CD4-positive, CD25-positive, alpha-beta regulatory T cell (primary cell): Measurements from ENCODE around the gene SPTB. TPM values are rescaled to one million over a fixed set of nuclear protein-coding genes. Genes with fewer than 3 reads are reported as not detected.

Source experiments
- ATAC-seq, 2 donors: fragments of 150-1000 bp; cut with Tn5 transposase; one replicate each; pipeline ENCODE4 v1.10.0; 2021; ENCODE audit warnings: low read depth in 2 of 2, moderate number of reproducible peaks in 2 of 2, moderate library complexity in 1 of 2
- DNase-seq, 3 donors: peaks; one replicate each; pipeline versions ENCODE4 v3.0.0 to v3.0.0-alpha.2; 2012 to 2022; ENCODE audit warnings: mixed read lengths in 1 of 3
- H3K27ac ChIP-seq: one replicate; pipeline ENCODE4 v1.7.0; 2013; ENCODE audit warnings: mild to moderate bottlenecking, low read length; ENCODE audit not compliant: insufficient read depth, poor library complexity, severe bottlenecking
- H3K27me3 ChIP-seq: one replicate; pipeline ENCODE4 v1.7.0; 2013; ENCODE audit warnings: low read length; ENCODE audit not compliant: control insufficient read depth, insufficient read depth
- H3K36me3 ChIP-seq: one replicate; pipeline ENCODE4 v1.7.0; 2013; ENCODE audit warnings: mild to moderate bottlenecking, low read length, moderate library complexity; ENCODE audit not compliant: control insufficient read depth, insufficient read depth
- H3K4me1 ChIP-seq: 2 replicates; pipeline ENCODE4 v1.7.0; 2013; ENCODE audit warnings: mild to moderate bottlenecking, low read length; ENCODE audit not compliant: insufficient read depth, control insufficient read depth, poor library complexity, severe bottlenecking
- H3K4me3 ChIP-seq: one replicate; pipeline ENCODE4 v1.7.0; 2013; ENCODE audit warnings: low read depth, mild to moderate bottlenecking, low read length, moderate library complexity
- H3K9me3 ChIP-seq, 2 experiments: 1 replicate in 1 of 2; 2 replicates in 1 of 2; pipeline ENCODE4 v1.7.0; 2013; ENCODE audit warnings: low read length in 2 of 2, mild to moderate bottlenecking in 1 of 2, moderate library complexity in 1 of 2; ENCODE audit not compliant: control insufficient read depth in 2 of 2
- H3K27ac Mint-ChIP-seq, 3 donors: one replicate each; pipeline ENCODE4 v1.8.0; 2020 to 2022; ENCODE audit warnings: mild to moderate bottlenecking in 3 of 3, mixed read lengths in 3 of 3, moderate library complexity in 2 of 3
- H3K27me3 Mint-ChIP-seq: one replicate; pipeline ENCODE4 v1.8.0; 2022; ENCODE audit warnings: mild to moderate bottlenecking, mixed read lengths
- H3K36me3 Mint-ChIP-seq: one replicate; pipeline ENCODE4 v1.8.0; 2020; ENCODE audit warnings: mixed read lengths
- H3K4me1 Mint-ChIP-seq, 4 donors: one replicate each; pipeline ENCODE4 v1.8.0; 2020 to 2022; ENCODE audit warnings: mixed read lengths in 4 of 4, mild to moderate bottlenecking in 1 of 4
- H3K4me3 Mint-ChIP-seq, 4 donors: one replicate each; pipeline ENCODE4 v1.8.0; 2020 to 2022; ENCODE audit warnings: mild to moderate bottlenecking in 4 of 4, mixed read lengths in 4 of 4, moderate library complexity in 3 of 4
- H3K9me3 Mint-ChIP-seq, 7 donors: one replicate each; pipeline ENCODE4 v1.8.0; 2020 to 2022; ENCODE audit warnings: mixed read lengths in 7 of 7, mild to moderate bottlenecking in 3 of 7, moderate library complexity in 2 of 7
- polyA plus RNA-seq, 4 donors: library from polyadenylated mRNA; unstranded; fragments of 300-500 nt; fragmentation: Illumina TruSeq; gene quantifications; one replicate each; pipeline ENCODE4 v1.2.3, GENCODE V29; 2021
- total RNA-seq: library from RNA; stranded (reverse); gene quantifications from one replicate; pipeline ENCODE4 v1.2.3, GENCODE V29; 2022

SPTB gene
- total and polyA plus RNA-seq, 5 donors from 2014 or later, result 0.11 to 0.91 (median 0.24) TPM; not detected in 1

DNA sequence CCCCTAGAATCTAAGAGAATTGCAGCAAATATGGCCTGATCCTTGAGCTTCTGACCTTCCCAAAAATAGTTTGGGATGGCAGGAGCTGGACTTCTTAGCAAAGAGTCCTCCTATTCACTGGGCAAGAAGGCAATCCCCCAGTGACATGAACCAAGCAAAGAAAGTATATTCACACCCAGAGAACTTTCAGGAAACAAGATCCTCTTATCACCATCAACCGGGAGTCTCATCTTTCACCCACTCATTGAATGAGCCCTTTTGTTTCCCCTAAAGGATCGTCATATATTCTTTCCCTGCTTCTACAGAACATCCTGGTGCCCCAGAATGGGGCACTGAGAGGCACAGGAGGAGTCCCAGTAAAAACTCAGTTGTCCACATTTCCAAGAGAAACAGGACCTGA lies 19.7 kb downstream of the SPTB start:
- Histone ChIP-seq H3K4me1 (no peaks in the 10 kb centered on the region), H3K4me3 (no peak overlapping the region), H3K27me3 (peaks cover 8% of the 10 kb centered on the region), H3K27ac (no peak overlapping the region), H3K36me3 (no peaks in the 10 kb centered on the region), H3K9me3 (no peaks in the 10 kb centered on the region)
- ATAC-seq, result no peak
- Mint-ChIP-seq H3K27me3 (peaks cover 27% of the 10 kb centered on the region), H3K36me3 (no peaks in the 10 kb centered on the region), H3K4me3 (no peak overlapping the region), H3K9me3 (no peaks in the 10 kb centered on the region), H3K27ac (no peak overlapping the region), H3K4me1 (peaks cover 0 to 3% (median 0%) of the 10 kb centered on the region in 4 donors)
- no peak for DNase-seq

DNA sequence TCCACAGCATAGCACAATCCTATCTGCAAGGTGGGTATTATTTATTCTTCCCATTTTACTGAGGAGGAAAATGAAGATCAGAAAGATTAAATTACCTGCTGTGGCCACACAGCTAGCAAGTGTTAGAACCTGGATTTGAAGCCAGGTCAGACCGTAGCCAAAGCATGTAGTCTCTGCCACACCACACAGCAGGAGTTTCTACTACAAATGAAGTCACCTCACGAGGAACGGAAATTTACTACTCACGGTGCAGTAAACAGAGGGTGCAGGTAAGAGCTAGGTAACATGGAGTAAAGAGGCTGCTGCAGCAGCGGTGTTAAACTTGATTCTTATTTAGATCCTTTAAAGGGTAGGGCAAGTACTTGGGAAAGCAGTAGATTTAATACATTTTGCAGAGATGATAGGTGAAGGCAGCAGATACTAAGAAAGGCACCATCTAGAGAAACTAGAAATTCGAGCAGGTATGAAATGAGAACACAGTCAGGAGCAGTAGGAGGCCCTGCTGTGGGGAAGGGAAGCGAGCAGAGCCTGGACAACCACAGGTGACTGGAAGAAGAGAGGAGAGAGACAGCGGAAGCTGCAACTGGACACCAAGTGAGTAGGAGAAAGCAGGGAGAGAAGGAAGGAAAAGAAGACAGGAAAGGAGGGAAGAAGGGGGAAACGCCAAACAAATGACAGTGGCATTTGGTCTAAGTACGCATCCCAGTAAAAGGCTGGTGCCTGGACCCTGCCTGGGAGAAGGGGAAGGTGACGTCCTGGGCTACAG lies 21.5 kb downstream of the SPTB start:
- H3K9me3 ChIP-seq, result no peaks in the 10 kb centered on the region
- Mint-ChIP-seq H3K4me1 (peaks cover 0 to 3% (median 0%) of the 10 kb centered on the region in 4 donors), H3K27me3 (peaks cover 27% of the 10 kb centered on the region), H3K27ac (no peak overlapping the region), H3K9me3 (no peaks in the 10 kb centered on the region), H3K4me3 (no peak overlapping the region), H3K36me3 (no peaks in the 10 kb centered on the region)
- no peak overlapping the region for H3K27ac ChIP-seq
- ATAC-seq (no peak), DNase-seq (no peak)
- H3K27me3 ChIP-seq, result peaks cover 4% of the 10 kb centered on the region
- H3K4me1 ChIP-seq, result no peaks in the 10 kb centered on the region
- no peaks in the 10 kb centered on the region for H3K36me3 ChIP-seq
- no peak overlapping the region for H3K4me3 ChIP-seq

DNA sequence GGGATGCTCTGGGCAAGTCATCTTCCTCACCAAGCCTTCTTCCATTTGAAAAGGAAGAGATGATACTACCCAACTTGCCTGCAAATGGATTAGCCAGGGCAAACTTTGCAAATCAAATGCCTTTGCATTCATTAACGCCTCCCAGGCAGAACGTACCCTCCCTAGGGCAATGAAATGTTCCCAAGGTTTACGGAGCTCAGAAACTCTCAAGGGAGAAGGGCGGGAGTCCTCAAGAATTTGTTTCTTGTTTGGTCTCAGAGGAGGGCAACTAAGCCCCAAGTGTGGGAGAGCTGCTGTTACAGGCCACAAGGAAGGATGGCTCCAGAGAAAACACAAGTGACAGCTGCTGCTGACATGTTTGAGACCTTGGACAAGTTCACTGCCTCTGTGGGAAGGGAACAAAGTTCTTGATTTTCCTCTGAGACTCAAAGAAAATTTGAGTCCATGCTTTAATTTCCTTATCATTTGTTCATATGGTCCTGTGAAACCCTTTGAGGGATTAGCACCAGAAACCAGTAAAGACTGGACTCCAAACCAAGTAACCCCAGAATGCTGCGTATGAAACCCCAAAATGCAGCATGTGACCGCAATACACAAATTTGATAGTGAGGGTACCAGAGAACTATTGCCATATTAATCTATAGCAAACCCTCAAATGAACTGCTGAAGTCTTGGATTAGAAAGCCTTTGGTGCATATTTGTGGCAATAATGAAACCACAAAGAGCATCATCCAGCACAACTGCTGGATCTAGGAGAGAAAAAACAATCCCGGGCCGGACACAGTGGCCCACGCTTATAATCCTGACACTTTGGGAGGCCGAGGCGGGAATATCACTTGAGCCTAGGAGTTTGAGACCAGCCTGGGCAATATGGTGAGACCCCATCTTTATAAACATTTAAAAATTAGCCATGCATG lies 22.9 kb downstream of the SPTB start:
- H3K27ac Mint-ChIP-seq, result no peak overlapping the region
- H3K27me3 ChIP-seq, result peaks cover 15% of the 10 kb centered on the region
- H3K9me3 Mint-ChIP-seq, result no peaks in the 10 kb centered on the region
- H3K27me3 Mint-ChIP-seq, result peaks cover 35% of the 10 kb centered on the region
- H3K4me1 Mint-ChIP-seq, result peaks cover 0 to 3% (median 0%) of the 10 kb centered on the region in 4 donors
- ATAC-seq (no peak), DNase-seq (no peak)
- no peaks in the 10 kb centered on the region for H3K36me3 ChIP-seq
- H3K9me3 ChIP-seq, result no peaks in the 10 kb centered on the region
- no peak overlapping the region for H3K4me3 ChIP-seq
- H3K4me3 Mint-ChIP-seq, result no peak overlapping the region
- no peaks in the 10 kb centered on the region for H3K4me1 ChIP-seq
- no peak overlapping the region for H3K27ac ChIP-seq
- H3K36me3 Mint-ChIP-seq, result no peaks in the 10 kb centered on the region

DNA sequence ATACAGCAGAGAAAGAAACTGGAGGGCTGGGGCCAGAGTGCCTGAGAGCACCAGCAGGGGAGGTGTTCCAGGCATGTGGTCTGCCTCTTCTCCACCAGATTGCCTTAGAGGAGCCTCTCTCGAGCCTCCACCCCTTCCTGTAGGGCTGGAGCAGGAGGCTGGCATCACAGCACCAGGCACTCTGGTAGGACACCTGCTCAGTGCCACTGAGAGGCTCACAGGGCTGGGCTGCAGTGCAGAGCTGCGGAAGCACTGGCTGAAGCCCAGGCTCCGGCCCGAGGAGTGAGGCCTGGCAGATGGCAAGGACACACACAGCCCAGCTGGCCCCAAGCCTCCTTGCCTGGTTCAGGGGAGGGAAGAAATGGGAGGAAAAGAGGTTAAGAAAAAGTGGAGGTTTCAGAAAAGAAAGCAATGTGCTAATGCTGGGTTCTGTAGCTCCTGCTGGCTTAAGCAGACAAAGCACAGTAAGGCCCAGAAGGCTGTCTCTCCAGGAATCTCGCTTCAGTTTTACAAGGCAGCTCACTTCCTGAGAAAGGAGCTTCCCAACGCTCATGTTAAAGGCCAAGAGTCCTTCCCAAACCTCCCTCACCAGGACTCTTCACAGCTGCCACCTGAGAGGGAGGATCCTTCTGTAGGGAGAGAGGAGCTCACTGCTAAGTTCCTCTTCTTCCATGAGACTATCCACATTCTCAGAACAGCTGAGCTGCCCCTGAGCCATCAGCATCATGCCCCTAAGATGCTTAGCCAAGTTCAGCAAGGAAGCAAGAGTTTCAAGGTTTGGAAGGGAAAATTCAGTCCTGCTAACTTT lies 23.8 kb downstream of the SPTB start:
- H3K9me3 Mint-ChIP-seq, result no peaks in the 10 kb centered on the region
- H3K27me3 ChIP-seq, result peaks cover 19% of the 10 kb centered on the region
- no peaks in the 10 kb centered on the region for H3K36me3 ChIP-seq
- H3K27me3 Mint-ChIP-seq, result peaks cover 43% of the 10 kb centered on the region
- ATAC-seq (no peak), DNase-seq (no peak)
- H3K9me3 ChIP-seq, result no peaks in the 10 kb centered on the region
- no peak overlapping the region for H3K4me3 Mint-ChIP-seq
- no peak overlapping the region for H3K27ac ChIP-seq
- H3K4me3 ChIP-seq, result no peak overlapping the region
- no peak overlapping the region for H3K27ac Mint-ChIP-seq
- H3K36me3 Mint-ChIP-seq, result no peaks in the 10 kb centered on the region
- H3K4me1 Mint-ChIP-seq, result peaks cover 0 to 3% (median 0%) of the 10 kb centered on the region in 4 donors
- no peaks in the 10 kb centered on the region for H3K4me1 ChIP-seq

DNA sequence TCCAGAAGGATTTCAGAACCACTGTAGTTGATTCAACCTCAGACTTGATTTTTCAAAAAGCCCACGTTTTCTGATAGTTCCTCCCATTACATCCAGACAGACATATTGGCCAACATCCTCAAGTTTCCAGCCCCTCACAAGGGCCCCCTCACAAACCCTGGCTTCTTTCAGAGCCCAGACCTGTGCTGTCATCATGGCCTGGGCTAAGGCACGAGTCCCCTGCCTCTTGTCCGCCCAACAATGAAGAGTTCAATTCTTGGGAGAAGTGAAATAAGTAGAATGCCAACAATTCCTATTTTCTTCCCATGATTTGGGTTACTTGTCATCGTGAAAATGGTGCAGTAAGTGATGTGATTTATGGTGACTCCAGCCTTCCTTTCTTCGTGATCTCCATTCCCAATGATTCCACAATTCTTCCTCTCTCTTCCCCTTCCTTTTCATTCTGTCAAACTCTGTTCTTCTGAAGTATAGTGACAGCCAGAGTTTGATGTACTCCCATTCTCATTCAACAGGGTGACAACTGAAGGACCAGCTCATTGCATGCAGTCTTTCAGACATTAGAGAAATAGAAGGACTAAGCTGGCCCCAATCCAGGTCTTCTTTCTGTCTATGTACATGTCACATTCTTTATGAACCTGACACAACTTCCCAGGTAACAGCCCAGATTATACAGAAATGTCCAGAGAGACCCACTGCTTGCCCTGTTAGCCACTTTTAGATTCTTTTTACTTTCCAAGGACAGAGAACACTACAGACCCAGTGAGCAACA lies 29.2 kb downstream of the SPTB start:
- Histone ChIP-seq H3K4me1 (no peaks in the 10 kb centered on the region), H3K36me3 (no peaks in the 10 kb centered on the region), H3K9me3 (no peaks in the 10 kb centered on the region), H3K27me3 (peaks cover 44% of the 10 kb centered on the region), H3K27ac (no peak overlapping the region), H3K4me3 (no peak overlapping the region)
- Mint-ChIP-seq H3K9me3 (no peaks in the 10 kb centered on the region), H3K4me3 (no peak overlapping the region), H3K27ac (no peak overlapping the region), H3K4me1 (peaks cover 0 to 10% (median 3%) of the 10 kb centered on the region in 4 donors), H3K36me3 (no peaks in the 10 kb centered on the region), H3K27me3 (peaks cover 67% of the 10 kb centered on the region)
- ATAC-seq (no peak), DNase-seq (no peak)

DNA sequence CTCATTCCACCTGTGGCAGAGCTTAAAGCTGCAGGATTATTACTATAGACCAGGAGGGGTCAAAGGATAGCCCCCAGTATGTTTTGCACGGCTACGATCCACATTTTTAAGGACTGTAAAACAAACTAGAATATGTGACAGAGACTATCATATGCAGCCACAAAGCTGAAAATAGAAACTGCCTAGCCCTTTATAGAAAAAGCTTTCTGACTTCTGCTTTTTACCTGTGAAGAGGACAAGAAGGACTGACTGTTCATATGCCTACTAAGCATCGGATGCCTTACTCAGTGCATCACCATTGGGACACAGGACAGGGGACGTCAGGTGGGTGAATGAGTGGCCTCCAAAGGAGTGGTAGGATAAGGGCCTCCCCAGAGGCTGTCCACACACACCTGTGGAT lies 29.8 kb downstream of the SPTB start:
- Histone ChIP-seq H3K9me3 (no peaks in the 10 kb centered on the region), H3K4me1 (no peaks in the 10 kb centered on the region), H3K36me3 (no peaks in the 10 kb centered on the region), H3K27ac (no peak overlapping the region), H3K27me3 (peaks cover 48% of the 10 kb centered on the region), H3K4me3 (no peak overlapping the region)
- Mint-ChIP-seq H3K9me3 (no peaks in the 10 kb centered on the region), H3K4me1 (peaks cover 0 to 10% (median 3%) of the 10 kb centered on the region in 4 donors), H3K4me3 (no peak overlapping the region), H3K27ac (no peak overlapping the region), H3K36me3 (no peaks in the 10 kb centered on the region), H3K27me3 (peaks cover 70% of the 10 kb centered on the region)
- DNase-seq, result no peak
- ATAC-seq, result no peak

DNA sequence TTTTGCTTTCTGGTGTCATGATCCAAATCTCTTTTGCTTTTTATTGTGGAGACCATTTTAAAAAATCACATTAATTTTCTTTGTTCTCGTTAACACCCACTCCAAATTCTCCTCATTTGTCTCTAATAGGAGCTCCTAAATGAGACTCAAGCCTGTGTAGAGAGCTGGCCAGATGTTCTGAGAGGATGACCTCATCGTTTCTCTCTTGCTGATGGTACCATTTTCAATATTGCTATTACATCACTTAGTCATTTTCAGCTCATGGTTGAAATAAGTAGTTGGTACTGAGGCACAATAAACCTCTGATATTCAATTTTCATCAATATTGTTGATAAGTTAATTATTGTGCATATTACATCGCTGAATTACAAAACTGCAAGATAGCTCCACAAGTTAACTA lies 31.5 kb downstream of the SPTB start:
- H3K4me3 Mint-ChIP-seq, result no peak overlapping the region
- ATAC-seq (no peak), DNase-seq (no peak)
- H3K9me3 Mint-ChIP-seq, result no peaks in the 10 kb centered on the region
- Histone ChIP-seq H3K27ac (no peak overlapping the region), H3K36me3 (no peaks in the 10 kb centered on the region), H3K4me3 (no peak overlapping the region), H3K9me3 (no peaks in the 10 kb centered on the region), H3K27me3 (peaks cover 55% of the 10 kb centered on the region), H3K4me1 (no peaks in the 10 kb centered on the region)
- H3K27ac Mint-ChIP-seq, result peak overlapping the region in 1 of 3 donors; percentile 46
- peaks cover 65% of the 10 kb centered on the region for H3K27me3 Mint-ChIP-seq
- no peaks in the 10 kb centered on the region for H3K36me3 Mint-ChIP-seq
- H3K4me1 Mint-ChIP-seq, result peaks cover 0 to 10% (median 3%) of the 10 kb centered on the region in 4 donors
